Common myeloid progenitor, CD34-positive (primary cell): ENCODE measurements around the gene RNF25. TPM values are rescaled to one million over a fixed set of nuclear protein-coding genes. Genes with fewer than 3 reads are reported as not detected.
A peak's percentile ranks its signal among the peaks of the same experiment; 100 is the strongest.

Experiments
- CTCF ChIA-PET: fragments of 350-600 bp; sonication (Branson Sonifier 250); formaldehyde crosslinking; loops from one replicate; lab custom pipeline; 2021; ENCODE audit warnings: antibody characterized with exemption; lab: Charles Lee
- POLR2A ChIA-PET: fragments of 350-600 bp; sonication (Branson Sonifier 250); formaldehyde crosslinking; loops from one replicate; lab custom pipeline; 2021; ENCODE audit warnings: antibody characterized with exemption; lab: Charles Lee
- DNase-seq, 3 donors: peaks; one replicate each; pipeline versions ENCODE4 v3.0.0 to v3.0.0-alpha.2; 2013
- H3K27ac ChIP-seq, 2 experiments: 1 replicate in 1 of 2; 2 replicates in 1 of 2; pipeline ENCODE4 v1.7.0; 2013; ENCODE audit warnings: inconsistent platforms in 2 of 2, low read length in 2 of 2, mild to moderate bottlenecking in 2 of 2, low read depth in 1 of 2, moderate library complexity in 1 of 2; ENCODE audit not compliant: severe bottlenecking in 2 of 2, insufficient read depth in 1 of 2, poor library complexity in 1 of 2
- H3K27me3 ChIP-seq, 5 experiments: replicated peaks in 2 of 5; 1 replicate in 3 of 5; 2 replicates in 2 of 5; pipeline versions ENCODE4 v1.6.1 to v1.7.0; 2013; ENCODE audit warnings: low read length in 4 of 5, mild to moderate bottlenecking in 2 of 5, moderate library complexity in 2 of 5, inconsistent platforms in 1 of 5; ENCODE audit not compliant: insufficient read depth in 5 of 5, control insufficient read depth in 4 of 5
- H3K36me3 ChIP-seq, 4 experiments: 1 replicate in 2 of 4; 2 replicates in 2 of 4; pipeline versions ENCODE4 v1.6.1 to v1.7.0; 2013; ENCODE audit warnings: low read length in 3 of 4, control low read depth in 1 of 4, mild to moderate bottlenecking in 1 of 4; ENCODE audit not compliant: control insufficient read depth in 4 of 4, insufficient read depth in 4 of 4
- H3K4me1 ChIP-seq, 4 experiments: 1 replicate in 3 of 4; 2 replicates in 1 of 4; pipeline versions ENCODE4 v1.6.1 to v1.7.1; 2013; ENCODE audit warnings: low read length in 3 of 4, mild to moderate bottlenecking in 3 of 4, control low read depth in 1 of 4, inconsistent platforms in 1 of 4, moderate library complexity in 1 of 4; ENCODE audit not compliant: control insufficient read depth in 4 of 4, insufficient read depth in 4 of 4; ENCODE audit errors: control extremely low read depth in 1 of 4
- H3K4me3 ChIP-seq, 7 experiments: 1 replicate in 4 of 7; 2 replicates in 3 of 7; pipeline versions ENCODE4 v1.5.1 to v1.7.0; 2013; ENCODE audit warnings: mild to moderate bottlenecking in 7 of 7, low read length in 6 of 7, moderate library complexity in 6 of 7, inconsistent platforms in 2 of 7, low read depth in 2 of 7, control low read depth in 1 of 7; ENCODE audit not compliant: insufficient read depth in 4 of 7, control insufficient read depth in 1 of 7; ENCODE audit errors: extremely low read depth in 1 of 7
- H3K9me3 ChIP-seq, 5 experiments: 1 replicate in 4 of 5; 2 replicates in 1 of 5; pipeline versions ENCODE4 v1.6.1 to v1.7.1; 2013; ENCODE audit warnings: low read length in 4 of 5, mild to moderate bottlenecking in 2 of 5, inconsistent platforms in 1 of 5, low read depth in 1 of 5, moderate library complexity in 1 of 5; ENCODE audit not compliant: control insufficient read depth in 4 of 5, insufficient read depth in 2 of 5; ENCODE audit errors: control extremely low read depth in 1 of 5
- WGBS: methylation state at CpG from one replicate; pipeline ENCODE4 v1.1.5; 2013; ENCODE audit not compliant: insufficient coverage; 5-methylcytosine and 5-hydroxymethylcytosine counted together
- polyA plus RNA-seq: library from polyadenylated mRNA; unstranded; fragments of 120-200 nt; gene quantifications from one replicate; pipeline ENCODE4 v1.2.1, GENCODE V29; 2013

Gene RNF25
- polyA plus RNA-seq = 14.2 TPM

- peak within 1 kb of the TSS; percentile 67 to 83 for H3K27ac ChIP-seq
- WGBS = under 1% methylated on average over 37 of the region's 49 CpGs
- peak within 1 kb of the TSS; percentile 54 to 97 (median 90) for H3K4me3 ChIP-seq
- H3K9me3 ChIP-seq = no peaks in the 10 kb centered on the region
- peak; percentile 82 to 92 (median 86) for DNase-seq
- POLR2A ChIA-PET = interaction anchor here (1.0 kb wide), 1 partner anchor 12 kb away, joined by 3 read pairs; the partner anchor contains the start of genes BCS1L and ZNF142
- H3K27me3 ChIP-seq = no peaks in the 10 kb centered on the region
- peaks cover 5 to 17% (median 16%) of the 10 kb centered on the region in 4 experiments for H3K36me3 ChIP-seq
- CTCF ChIA-PET = interaction anchor here (1.8 to 8.9 kb wide), 3 partner anchors 12 to 17 kb away, joined by 7 to 52 read pairs (median 40); partner anchors contain the start of genes BCS1L and ZNF142
- peaks cover 0 to 20% (median 14%) of the 10 kb centered on the region in 4 experiments for H3K4me1 ChIP-seq
These were observed at the start of gene RNF25, which contains the start of gene STK36 for GRCh38 chr2:218671654-218672566. RNF25 (minus strand) TSS chr2:218672002; CDS start chr2:218671970, 32 bp downstream. STK36 (plus strand) TSS chr2:218672086; CDS start chr2:218672830, 744 bp downstream.

- ChIA-PET POLR2A (no interaction called here), CTCF (interaction anchor here (0.8 to 2.0 kb wide), 4 partner anchors 10 to 126 kb away, joined by 4 to 5 read pairs (median 4); no protein-coding TSS in a partner anchor)
- peaks cover 1 to 18% (median 13%) of the 10 kb centered on the region in 4 experiments for H3K4me1 ChIP-seq
- no peak overlapping the region for H3K4me3 ChIP-seq
- H3K36me3 ChIP-seq = peaks cover 0 to 8% (median 3%) of the 10 kb centered on the region in 4 experiments
- peaks cover 0 to 13% (median 2%) of the 10 kb centered on the region in 5 experiments for H3K9me3 ChIP-seq
- no peaks in the 10 kb centered on the region for H3K27me3 ChIP-seq
- no peak overlapping the region for H3K27ac ChIP-seq
- no peak for DNase-seq
These were observed 49.7 kb upstream of the RNF25 start for GRCh38 chr2:218721488-218721887.

- H3K27ac ChIP-seq = no peak overlapping the region
- no peak overlapping the region for H3K4me3 ChIP-seq
- no peak for DNase-seq
- H3K9me3 ChIP-seq = peaks cover 0 to 4% (median 0%) of the 10 kb centered on the region in 5 experiments
- WGBS = 98% methylated on average over 11 of the region's 19 CpGs
- ChIA-PET CTCF (no interaction called here), POLR2A (no interaction called here)
- no peaks in the 10 kb centered on the region for H3K27me3 ChIP-seq
- H3K36me3 ChIP-seq = peaks cover 0 to 15% (median 5%) of the 10 kb centered on the region in 4 experiments
- H3K4me1 ChIP-seq = peaks cover 1 to 18% (median 13%) of the 10 kb centered on the region in 4 experiments
These were observed 48.5 kb upstream of the RNF25 start for GRCh38 chr2:218720048-218721041.

GRCh38 chr2:218719457-218719856 is 47.7 kb upstream of the RNF25 start:
- Histone ChIP-seq H3K4me3 (no peak overlapping the region), H3K27ac (no peak overlapping the region), H3K9me3 (no peaks in the 10 kb centered on the region), H3K36me3 (peaks cover 0 to 17% (median 6%) of the 10 kb centered on the region in 4 experiments), H3K27me3 (no peaks in the 10 kb centered on the region), H3K4me1 (peaks cover 1 to 18% (median 13%) of the 10 kb centered on the region in 4 experiments)
- CTCF ChIA-PET = no interaction called here
- DNase-seq = no peak
- WGBS = 95% methylated on average over 2 of the region's 3 CpGs
- POLR2A ChIA-PET = no interaction called here

GRCh38 chr2:218718058-218718457 is 46.3 kb upstream of the RNF25 start:
- WGBS = 100% methylated on average over 2 of the region's 7 CpGs
- no peak overlapping the region for H3K27ac ChIP-seq
- peaks cover 0 to 17% (median 6%) of the 10 kb centered on the region in 4 experiments for H3K36me3 ChIP-seq
- ChIA-PET POLR2A (no interaction called here), CTCF (no interaction called here)
- H3K9me3 ChIP-seq = no peaks in the 10 kb centered on the region
- no peak for DNase-seq
- H3K4me3 ChIP-seq = no peak overlapping the region
- no peaks in the 10 kb centered on the region for H3K27me3 ChIP-seq
- H3K4me1 ChIP-seq = peaks cover 1 to 20% (median 10%) of the 10 kb centered on the region in 4 experiments

GRCh38 chr2:218717262-218717661 is 45.5 kb upstream of the RNF25 start:
- peaks cover 0 to 17% (median 6%) of the 10 kb centered on the region in 4 experiments for H3K36me3 ChIP-seq
- no peak overlapping the region for H3K27ac ChIP-seq
- WGBS = 100% methylated on average over 1 of the region's 3 CpGs
- ChIA-PET CTCF (no interaction called here), POLR2A (no interaction called here)
- no peaks in the 10 kb centered on the region for H3K9me3 ChIP-seq
- no peaks in the 10 kb centered on the region for H3K27me3 ChIP-seq
- H3K4me1 ChIP-seq = peaks cover 0 to 13% (median 3%) of the 10 kb centered on the region in 4 experiments
- H3K4me3 ChIP-seq = no peak overlapping the region
- no peak for DNase-seq
